MM.1S (cell line): ENCODE measurements around the gene DDX3X.

Experiments
- DNase-seq: peaks from one replicate; pipeline ENCODE4 v3.0.0-alpha.2; 2015
- H2AFZ ChIP-seq: fragments of 300-600 bp; sonication (generic); 2 replicates; pipeline ENCODE4 v1.6.0; 2016; ENCODE audit warnings: antibody characterized with exemption, low read length
- H3F3A ChIP-seq: fragments of 300-600 bp; sonication (generic); 2 replicates; pipeline ENCODE4 v1.6.1; 2016; ENCODE audit warnings: mild to moderate bottlenecking, antibody characterized with exemption, low read length, moderate library complexity, mixed read lengths; ENCODE audit not compliant: insufficient read depth
- H3K27ac ChIP-seq: fragments of 300-600 bp; sonication (generic); 2 replicates; pipeline ENCODE4 v1.5.1; 2016; ENCODE audit warnings: mild to moderate bottlenecking, low read length
- H3K27me3 ChIP-seq: fragments of 300-600 bp; sonication (generic); replicated peaks from 2 replicates; pipeline ENCODE4 v1.6.0; 2016; ENCODE audit warnings: low read length; ENCODE audit not compliant: insufficient read depth
- H3K36me3 ChIP-seq: fragments of 300-600 bp; sonication (generic); replicated peaks from 2 replicates; pipeline ENCODE4 v1.6.1; 2016; ENCODE audit warnings: mild to moderate bottlenecking, low read length, mixed read lengths; ENCODE audit not compliant: insufficient read depth
- H3K4me1 ChIP-seq: fragments of 300-600 bp; sonication (generic); 2 replicates; pipeline ENCODE4 v1.6.1; 2016; ENCODE audit warnings: low read length, mixed read lengths
- H3K4me2 ChIP-seq: fragments of 300-600 bp; sonication (generic); 2 replicates; pipeline ENCODE4 v1.6.0; 2016; ENCODE audit warnings: low read depth, low read length
- H3K4me3 ChIP-seq: fragments of 300-600 bp; sonication (generic); 2 replicates; pipeline ENCODE4 v1.5.1; 2016; ENCODE audit warnings: low read length, mixed read lengths
- H3K79me2 ChIP-seq: fragments of 300-600 bp; sonication (generic); 2 replicates; pipeline ENCODE4 v1.6.1; 2016; ENCODE audit warnings: mixed run types, low read length, mixed read lengths
- H3K9ac ChIP-seq: fragments of 300-600 bp; sonication (generic); 2 replicates; pipeline ENCODE4 v1.6.1; 2016; ENCODE audit warnings: low read length, mixed read lengths
- H3K9me2 ChIP-seq: fragments of 300-600 bp; sonication (generic); replicated peaks from 2 replicates; pipeline ENCODE4 v1.6.1; 2016; ENCODE audit warnings: mild to moderate bottlenecking, low read length, mixed read lengths; ENCODE audit not compliant: insufficient read depth
- H3K9me3 ChIP-seq: fragments of 300-600 bp; sonication (generic); replicated peaks from 2 replicates; pipeline ENCODE4 v1.6.1; 2016; ENCODE audit warnings: mild to moderate bottlenecking, low read length, mixed read lengths; ENCODE audit not compliant: insufficient read depth
- H4K20me1 ChIP-seq: fragments of 300-600 bp; sonication (generic); 2 replicates; pipeline ENCODE4 v1.6.1; 2016; ENCODE audit warnings: mild to moderate bottlenecking, low read length, moderate library complexity, mixed read lengths; ENCODE audit not compliant: insufficient read depth
- CTCF ChIP-seq: fragments of 300-600 bp; sonication (generic); IDR thresholded peaks from 2 replicates; pipeline ENCODE4 v1.5.1; 2016; ENCODE audit warnings: antibody characterized with exemption, low read length, mixed read lengths
- EZH2 ChIP-seq: fragments of 300-600 bp; sonication (generic); optimal IDR thresholded peaks from 2 replicates; pipeline ENCODE3; 2017; ENCODE audit warnings: low read depth, mild to moderate bottlenecking, antibody characterized with exemption, low read length, mixed read lengths
- EZH2phosphoT487 ChIP-seq: fragments of 300-600 bp; sonication (generic); IDR thresholded peaks from 2 replicates; pipeline ENCODE4 v1.6.1; 2018; ENCODE audit warnings: antibody characterized with exemption, low read length

DDX3X gene

GRCh38 chrX:41338436-41338835 lies 4.5 kb downstream of the DDX3X start:
- no peaks in the 10 kb centered on the region for H3K9me3 ChIP-seq
- no peak overlapping the region for H3K27ac ChIP-seq
- peaks cover 92% of the 10 kb centered on the region for H3K79me2 ChIP-seq
- H3K9me2 ChIP-seq = no peaks in the 10 kb centered on the region
- H2AFZ ChIP-seq = no peak overlapping the region
- H3K27me3 ChIP-seq = no peaks in the 10 kb centered on the region
- peaks cover 4% of the 10 kb centered on the region for H3F3A ChIP-seq
- peaks cover 70% of the 10 kb centered on the region for H4K20me1 ChIP-seq
- H3K36me3 ChIP-seq = peaks cover 29% of the 10 kb centered on the region
- H3K4me1 ChIP-seq = peaks cover 12% of the 10 kb centered on the region
- H3K4me3 ChIP-seq = no peak overlapping the region
- H3K9ac ChIP-seq = no peak overlapping the region
- DNase-seq = no peak
- H3K4me2 ChIP-seq = no peak overlapping the region
- TF ChIP-seq CTCF (no peak), EZH2phosphoT487 (no peak), EZH2 (no peak)

GRCh38 chrX:41339148-41339547 lies 5.2 kb downstream of the DDX3X start:
- peaks cover 97% of the 10 kb centered on the region for H3K79me2 ChIP-seq
- H3K9ac ChIP-seq = no peak overlapping the region
- no peak overlapping the region for H3K4me2 ChIP-seq
- H2AFZ ChIP-seq = no peak overlapping the region
- no peak overlapping the region for H3K4me3 ChIP-seq
- peaks cover 32% of the 10 kb centered on the region for H3K36me3 ChIP-seq
- H3K4me1 ChIP-seq = peaks cover 12% of the 10 kb centered on the region
- no peaks in the 10 kb centered on the region for H3K9me3 ChIP-seq
- peaks cover 70% of the 10 kb centered on the region for H4K20me1 ChIP-seq
- no peaks in the 10 kb centered on the region for H3K27me3 ChIP-seq
- H3K9me2 ChIP-seq = no peaks in the 10 kb centered on the region
- DNase-seq = no peak
- H3K27ac ChIP-seq = no peak overlapping the region
- H3F3A ChIP-seq = no peaks in the 10 kb centered on the region; the same call in 1 of the 2 replicates
- TF ChIP-seq EZH2phosphoT487 (no peak), EZH2 (no peak), CTCF (no peak)

GRCh38 chrX:41344053-41344452 lies 10.1 kb downstream of the DDX3X start:
- Histone ChIP-seq H3K27me3 (no peaks in the 10 kb centered on the region), H3K4me3 (no peak overlapping the region), H3K9ac (no peak overlapping the region), H4K20me1 (peaks cover 30% of the 10 kb centered on the region), H3K79me2 (peaks cover 54% of the 10 kb centered on the region), H3F3A (no peaks in the 10 kb centered on the region; the same call in 1 of the 2 replicates), H2AFZ (no peak overlapping the region), H3K9me2 (no peaks in the 10 kb centered on the region), H3K4me2 (no peak overlapping the region), H3K27ac (no peak overlapping the region), H3K4me1 (no peaks in the 10 kb centered on the region), H3K9me3 (no peaks in the 10 kb centered on the region), H3K36me3 (peaks cover 45% of the 10 kb centered on the region)
- DNase-seq = no peak
- TF ChIP-seq CTCF (no peak), EZH2phosphoT487 (no peak), EZH2 (no peak)
